GM19397 (cell line): ENCODE results near the gene TP53AIP1.

Source experiments
- ATAC-seq: cut with Tn5 transposase; IDR thresholded peaks from one replicate; pipeline ENCODE4 v1.9.1; 2021; ENCODE audit warnings: mild to moderate bottlenecking, moderate library complexity; ENCODE audit not compliant: unreplicated experiment

TP53AIP1 gene

GRCh38 chr11:128891913-128892398 is 50.7 kb downstream of the TP53AIP1 start:
- no peak for ATAC-seq

- ATAC-seq, result no peak
These were observed 51.9 kb downstream of the TP53AIP1 start, which contains the start of gene KCNJ5 for GRCh38 chr11:128890543-128891368. Gene KCNJ5 (plus strand): TSS chr11:128891356. CDS start chr11:128911274, 19,918 bp downstream.

- no peak for ATAC-seq
These were observed 52.5 kb downstream of the TP53AIP1 start for GRCh38 chr11:128890216-128890542.

DNA sequence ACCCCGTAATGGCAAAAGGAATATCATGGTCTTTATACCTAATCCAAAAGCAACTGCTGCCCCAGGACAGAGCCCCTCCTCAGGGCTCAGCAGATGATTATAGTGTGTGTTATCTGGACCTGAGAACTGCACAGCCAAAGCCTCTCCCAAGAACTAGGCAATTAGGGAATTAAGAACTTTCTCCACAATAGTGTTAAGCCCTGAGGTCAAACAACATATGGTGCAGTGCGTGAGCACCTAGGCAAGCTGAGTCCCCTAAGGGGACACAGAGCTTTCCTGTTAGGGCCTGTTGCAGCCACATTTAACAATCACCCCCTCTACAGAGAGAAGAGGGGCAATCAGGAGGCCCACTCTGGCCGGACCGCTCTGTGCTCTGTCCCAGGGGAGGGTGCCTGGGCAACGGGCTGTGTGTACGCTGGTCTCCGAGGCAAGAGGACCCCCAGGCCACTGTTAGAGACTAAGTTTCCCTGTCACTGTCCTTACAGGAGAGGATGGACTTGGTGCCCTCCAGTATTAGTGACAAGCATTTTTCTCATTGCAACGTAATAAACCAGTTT is 52.9 kb downstream of the TP53AIP1 start:
- no peak for ATAC-seq

- ATAC-seq, result no peak
These were observed 54.4 kb downstream of the TP53AIP1 start for GRCh38 chr11:128888034-128888985.

- ATAC-seq, result no peak
These were observed 56.1 kb downstream of the TP53AIP1 start for GRCh38 chr11:128886406-128887124.
